HepG2 (cell line): Measurements from ENCODE around the gene CD151. TPM values are rescaled to one million over a fixed set of nuclear protein-coding genes. Genes with fewer than 3 reads are reported as not detected.
A peak's percentile ranks its signal among the peaks of the same experiment; 100 is the strongest.

Experiments used
- ATAC-seq: fragments of 200-7000 bp; cut with Tn5 transposase; 3 replicates; pipeline ENCODE4 v1.9.1; 2020; ENCODE audit warnings: mild to moderate bottlenecking, moderate library complexity
- BruUV-seq: library from RNA; stranded (reverse); fragments of 400-500 nt; replicated peaks from 2 replicates; lab custom pipeline; 2021; lab: Mats Ljungman, UMichigan
- CTCF ChIA-PET: fragments of 300-600 bp; formaldehyde crosslinking; extraction: SDS; loops from one replicate; lab custom pipeline; 2021; ENCODE audit warnings: low total read pairs, inconsistent platforms, low intra/inter-chr PET ratio; lab: Yijun Ruan, JAX
- POLR2A ChIA-PET: fragments of 350-600 bp; sonication (Branson Sonifier 250); formaldehyde crosslinking; loops from one replicate; lab custom pipeline; 2020; ENCODE audit warnings: antibody characterized with exemption, inconsistent platforms; lab: Yijun Ruan, JAX
- DNase-seq: peaks from one replicate; pipeline ENCODE4 v3.0.0-alpha.2; 2015; ENCODE audit warnings: low spot score
- FAIRE-seq: peaks from 3 replicates; lab custom pipeline; 2011; peaks lifted over from hg19 to GRCh38; lab: Jason Lieb, UNC
- H2AFZ ChIP-seq: one replicate; pipeline ENCODE4 v1.6.1; 2011; ENCODE audit warnings: low read length, inconsistent platforms
- H3K27ac ChIP-seq: fragments of 300-600 bp; 3 replicates; pipeline ENCODE4 v1.8.0; 2011; ENCODE audit warnings: mixed run types, mild to moderate bottlenecking, mixed read lengths, low read length, inconsistent platforms; ENCODE audit not compliant: insufficient read depth; ENCODE audit errors: extremely low read length
- H3K27me3 ChIP-seq, 2 experiments: fragments of 200-600 bp in 1 of 2; 2 replicates in 1 of 2; 3 replicates in 1 of 2; pipeline versions ENCODE4 v1.6.0 to v1.8.0; 2011; ENCODE audit warnings: low read length in 2 of 2, mild to moderate bottlenecking in 2 of 2, moderate library complexity in 2 of 2, inconsistent platforms in 1 of 2; ENCODE audit not compliant: insufficient read depth in 2 of 2, control insufficient read depth in 1 of 2
- H3K36me3 ChIP-seq, 2 experiments: fragments of 200-600 bp in 1 of 2; replicated peaks in 1 of 2; 2 replicates in 1 of 2; 3 replicates in 1 of 2; pipeline versions ENCODE4 v1.5.1 to v1.8.0; 2011; ENCODE audit warnings: low read length in 2 of 2, inconsistent platforms in 1 of 2; ENCODE audit not compliant: insufficient read depth in 2 of 2, control insufficient read depth in 1 of 2
- H3K4me1 ChIP-seq: 2 replicates; pipeline ENCODE4 v1.5.1; 2012; ENCODE audit warnings: low read length, inconsistent platforms; ENCODE audit not compliant: insufficient read depth
- H3K4me2 ChIP-seq: 2 replicates; pipeline ENCODE4 v1.6.0; 2011; ENCODE audit warnings: low read depth, low read length, inconsistent platforms
- H3K4me3 ChIP-seq, 3 experiments: fragments of 200-600 bp in 1 of 3; sonication (generic), shearing (Covaris generic) in 1 of 3; replicated peaks in 1 of 3; 2 replicates each; pipeline ENCODE4 v1.5.1; 2011 to 2016; ENCODE audit warnings: low read length in 3 of 3, inconsistent platforms in 2 of 3, low read depth in 2 of 3, mild to moderate bottlenecking in 2 of 3, control low read depth in 1 of 3, mixed read lengths in 1 of 3; ENCODE audit not compliant: insufficient read depth in 1 of 3
- H3K79me2 ChIP-seq: one replicate; pipeline ENCODE4 v1.6.1; 2011; ENCODE audit warnings: low read length, inconsistent platforms; ENCODE audit not compliant: insufficient read depth
- H3K9ac ChIP-seq: 2 replicates; pipeline ENCODE4 v1.6.0; 2011; ENCODE audit warnings: mild to moderate bottlenecking, low read depth, low read length, inconsistent platforms; ENCODE audit not compliant: insufficient read depth
- H3K9me3 ChIP-seq: 2 replicates; pipeline ENCODE4 v1.5.1; 2012; ENCODE audit warnings: mild to moderate bottlenecking, low read length
- H4K20me1 ChIP-seq: 2 replicates; pipeline ENCODE4 v1.6.0; 2011; ENCODE audit warnings: inconsistent platforms, mild to moderate bottlenecking, low read length, moderate library complexity; ENCODE audit not compliant: insufficient read depth
- HNRNPLL ChIP-seq: fragments of 200-400 bp; formaldehyde crosslinking; IDR thresholded peaks from 2 replicates; pipeline ENCODE4 v1.6.1; 2017; ENCODE audit warnings: mild to moderate bottlenecking, low read depth, low read length; ENCODE audit not compliant: poor library complexity, severe bottlenecking
- RBFOX2 ChIP-seq: fragments of 200-400 bp; formaldehyde crosslinking; IDR thresholded peaks from 2 replicates; pipeline ENCODE4 v1.6.1; 2017; ENCODE audit warnings: low read depth, mild to moderate bottlenecking, low read length
- RFX5 ChIP-seq: IDR thresholded peaks from 2 replicates; pipeline ENCODE4 v1.6.1; 2011; ENCODE audit warnings: low read depth, low read length, improper control_type of control experiment
- SOX6 ChIP-seq, 2 experiments: fragments of 450-650 bp in 1 of 2; sonication (generic) in 1 of 2; formaldehyde crosslinking in 1 of 2; IDR thresholded peaks; 2 replicates each; pipeline versions ENCODE4 v1.4.0 to v1.6.1; 2017 to 2020; ENCODE audit warnings: antibody characterized with exemption in 1 of 2, mild to moderate bottlenecking in 1 of 2, missing genetic modification reagents in 1 of 2
- ZNF609 ChIP-seq: sonication (generic); formaldehyde crosslinking; IDR thresholded peaks from 2 replicates; pipeline ENCODE4 v1.4.0; 2020; ENCODE audit warnings: mild to moderate bottlenecking, missing genetic modification reagents, borderline replicate concordance
- ZNF670 ChIP-seq: sonication (generic); formaldehyde crosslinking; IDR thresholded peaks from 2 replicates; pipeline ENCODE4 v1.8.0; 2022; ENCODE audit warnings: mild to moderate bottlenecking, missing genetic modification reagents, borderline replicate concordance
- WGBS: methylation state at CpG from one replicate; pipeline ENCODE4 v1.1.6; 2017; ENCODE audit warnings: low lambda C conversion rate; 5-methylcytosine and 5-hydroxymethylcytosine counted together
- in situ Hi-C: cut with HindIII; loops from 2 replicates; pipeline ENCODE4 v1.10.0; 2017; ENCODE audit warnings: low pct_unique_long_range_greater_than_20kb; ENCODE audit not compliant: extremely low pct_ligation_motif_present
- intact Hi-C: fragments of 100-400 bp; cut with micrococcal nuclease; formaldehyde crosslinking; loops from one replicate; pipeline ENCODE4 v1.10.0; 2022; ENCODE audit not compliant: unreplicated experiment
- polyA plus RNA-seq, 8 experiments: library from polyadenylated mRNA; depleted of rRNA in 3 of 8; stranded (reverse) in 7 of 8; unstranded in 1 of 8; fragments of >200 nt; fragmentation: Illumina TruSeq in 4 of 8; extraction: Trizol in 4 of 8; gene quantifications; 2 replicates each; pipeline versions ENCODE4 v1.2.1 to v1.2.3, GENCODE V29; 2011 to 2016; ENCODE audit warnings: low read depth in 4 of 8, missing spikeins in 1 of 8, mixed read lengths in 1 of 8; ENCODE audit not compliant: insufficient read depth in 1 of 8
- total RNA-seq, 5 experiments: library from RNA; depleted of rRNA; stranded (reverse); fragments of >200 nt; fragmentation: Illumina TruSeq; extraction: Trizol; gene quantifications; 2 replicates each; pipeline ENCODE4 v1.2.3, GENCODE V29; 2016; ENCODE audit warnings: low read depth in 1 of 5
- TF ChIP-seq, protein P1 (sequence below): sonication (generic); formaldehyde crosslinking; conservative IDR thresholded peaks from 2 replicates; pipeline ENCODE4 v1.8.1; 2023; ENCODE audit warnings: missing genetic modification reagents

CD151 gene
- total and polyA plus RNA-seq, 2 of the 13 experiments (the other 11 are each of a cell fraction or from before 2014, with no cell fraction given): 125 to 197 TPM

DNA sequence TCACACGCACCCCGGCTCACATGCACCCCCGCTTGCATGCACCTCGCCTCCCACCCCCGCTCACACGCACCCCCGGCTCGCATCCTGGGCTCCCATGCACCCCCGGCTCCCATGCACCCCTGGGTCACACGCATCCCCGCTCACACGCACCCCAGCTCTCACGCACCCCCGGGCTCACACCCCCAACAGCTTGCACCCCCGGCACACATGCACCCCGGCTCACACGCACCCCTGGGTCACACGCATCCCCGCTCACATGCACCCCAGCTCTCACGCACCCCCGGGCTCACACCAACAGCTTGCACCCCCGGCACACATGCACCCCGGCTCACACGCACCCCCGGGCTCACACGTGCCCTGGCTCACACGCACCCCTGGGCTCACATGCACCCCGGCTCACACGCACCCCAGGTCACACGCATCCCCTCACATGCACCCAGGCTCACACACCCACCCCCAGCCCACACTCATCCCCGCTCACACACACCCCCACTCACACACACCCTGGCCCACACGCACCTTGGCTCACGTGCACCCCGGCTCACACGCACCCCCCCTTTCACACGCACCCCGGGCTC is 26.1 kb downstream of the CD151 start:
- H3K9me3 ChIP-seq: no peaks in the 10 kb centered on the region
- H3K9ac ChIP-seq: no peak overlapping the region
- H3K4me2 ChIP-seq: no peak overlapping the region
- H3K4me1 ChIP-seq: no peaks in the 10 kb centered on the region
- no peaks in the 10 kb centered on the region for H3K27me3 ChIP-seq
- H3K27ac ChIP-seq: no peak overlapping the region
- intact Hi-C loops (no loop called here), in situ Hi-C loops (no loop called here)
- no peak overlapping the region for H2AFZ ChIP-seq
- POLR2A ChIA-PET: no interaction called here
- BruUV-seq: no TSS peak
- no peak for DNase-seq
- 94% methylated on average over 37 of the region's 37 CpGs for WGBS
- CTCF ChIA-PET: no interaction called here
- no peaks in the 10 kb centered on the region for H3K79me2 ChIP-seq
- FAIRE-seq: no peak
- TF ChIP-seq RFX5: no peak
- no peak for TF ChIP-seq SOX6 (IDR thresholded peaks at IDR 0.05)
- TF ChIP-seq SOX6 (CRISPR knock-in tag; IDR thresholded peaks at IDR 0.05): no peak
- TF ChIP-seq HNRNPLL: peak; percentile 90
- no peak for TF ChIP-seq ZNF670
- TF ChIP-seq, protein P1, sequence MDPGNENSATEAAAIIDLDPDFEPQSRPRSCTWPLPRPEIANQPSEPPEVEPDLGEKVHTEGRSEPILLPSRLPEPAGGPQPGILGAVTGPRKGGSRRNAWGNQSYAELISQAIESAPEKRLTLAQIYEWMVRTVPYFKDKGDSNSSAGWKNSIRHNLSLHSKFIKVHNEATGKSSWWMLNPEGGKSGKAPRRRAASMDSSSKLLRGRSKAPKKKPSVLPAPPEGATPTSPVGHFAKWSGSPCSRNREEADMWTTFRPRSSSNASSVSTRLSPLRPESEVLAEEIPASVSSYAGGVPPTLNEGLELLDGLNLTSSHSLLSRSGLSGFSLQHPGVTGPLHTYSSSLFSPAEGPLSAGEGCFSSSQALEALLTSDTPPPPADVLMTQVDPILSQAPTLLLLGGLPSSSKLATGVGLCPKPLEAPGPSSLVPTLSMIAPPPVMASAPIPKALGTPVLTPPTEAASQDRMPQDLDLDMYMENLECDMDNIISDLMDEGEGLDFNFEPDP (CRISPR knock-in tag): no peak
- TF ChIP-seq ZNF609 (CRISPR knock-in tag): no peak
- TF ChIP-seq RBFOX2: peak; percentile 45; the same call in 1 of the 2 replicates
- peaks cover 0 to 3% of the 10 kb centered on the region in 2 experiments; a peak in 2 of 5 replicates for H3K36me3 ChIP-seq
- H4K20me1 ChIP-seq: no peaks in the 10 kb centered on the region; the same call in 1 of the 2 replicates
- ATAC-seq: no peak
- H3K4me3 ChIP-seq: no peak overlapping the region
